Testis (tissue), 3 donors: ENCODE data around the gene LRRTM4. TPM values are rescaled to one million over a fixed set of nuclear protein-coding genes. Genes with fewer than 3 reads are reported as not detected.

Experiments
- DNase-seq: peaks from one replicate; pipeline ENCODE4 v3.0.0-alpha.2; 2019
- H3K27ac ChIP-seq, 2 donors: fragments of 200-600 bp; sonication (generic); one replicate each; pipeline ENCODE4 v1.5.1; 2019
- H3K27me3 ChIP-seq: fragments of 200-600 bp; sonication (generic); one replicate; pipeline ENCODE4 v1.5.1; 2019
- H3K36me3 ChIP-seq: fragments of 200-600 bp; sonication (generic); one replicate; pipeline ENCODE4 v1.5.1; 2017; ENCODE audit warnings: low read depth; ENCODE audit errors: missing control alignments
- H3K4me1 ChIP-seq: fragments of 200-600 bp; sonication (generic); one replicate; pipeline ENCODE4 v1.5.1; 2019
- H3K4me3 ChIP-seq, 2 donors: fragments of 200-600 bp; sonication (generic); one replicate each; pipeline ENCODE4 v1.5.1; 2017 to 2019
- H3K9me3 ChIP-seq: fragments of 200-600 bp; sonication (generic); one replicate; pipeline ENCODE4 v1.5.1; 2017
- POLR2A ChIP-seq: fragments of 450-650 bp; IDR thresholded peaks from one replicate; pipeline ENCODE4 v1.6.1; 2017; ENCODE audit warnings: antibody characterized with exemption, mild to moderate bottlenecking, moderate library complexity
- WGBS, 2 donors: methylation state at CpG; one replicate each; pipeline ENCODE4 v1.1.5; 2018; 5-methylcytosine and 5-hydroxymethylcytosine counted together
- intact Hi-C: fragments of 100-400 bp; cut with DNase I; formaldehyde crosslinking; loops from one replicate; pipeline ENCODE4 v1.15.1; 2023; ENCODE audit warnings: low total_unique reads
- polyA plus RNA-seq: library from polyadenylated mRNA; stranded (reverse); fragments of 350-450 nt; fragmentation: Illumina TruSeq; extraction: RNeasy Lipid Tissue Mini Kit (QIAGEN cat#74804); gene quantifications from one replicate; pipeline ENCODE4 v1.2.3, GENCODE V29; 2014; ENCODE audit warnings: low read depth, low replicate concordance; ENCODE audit not compliant: insufficient read depth
- total RNA-seq, 2 donors: library from RNA; depleted of rRNA; stranded (reverse); fragments of >200 nt; gene quantifications; one replicate each; pipeline ENCODE4 v1.2.3, GENCODE V29; 2016
- TF ChIP-seq, protein P1 (sequence below), 3 experiments: fragments of 450-650 bp in 2 of 3; fragments of 200-600 bp in 1 of 3; sonication (generic) in 1 of 3; IDR thresholded peaks; one replicate each; pipeline ENCODE4 v1.5.1; 2016 to 2019; ENCODE audit warnings: antibody characterized with exemption in 3 of 3, mild to moderate bottlenecking in 2 of 3, moderate library complexity in 1 of 3

LRRTM4 gene
- total and polyA plus RNA-seq, 3 donors from 2014 or later, result 0.08 to 0.19 (median 0.13) TPM

GRCh38 chr2:76985387-76986136 is 536.6 kb downstream of the LRRTM4 start:
- no peaks in the 10 kb centered on the region for H3K4me1 ChIP-seq
- TF ChIP-seq, protein P1, sequence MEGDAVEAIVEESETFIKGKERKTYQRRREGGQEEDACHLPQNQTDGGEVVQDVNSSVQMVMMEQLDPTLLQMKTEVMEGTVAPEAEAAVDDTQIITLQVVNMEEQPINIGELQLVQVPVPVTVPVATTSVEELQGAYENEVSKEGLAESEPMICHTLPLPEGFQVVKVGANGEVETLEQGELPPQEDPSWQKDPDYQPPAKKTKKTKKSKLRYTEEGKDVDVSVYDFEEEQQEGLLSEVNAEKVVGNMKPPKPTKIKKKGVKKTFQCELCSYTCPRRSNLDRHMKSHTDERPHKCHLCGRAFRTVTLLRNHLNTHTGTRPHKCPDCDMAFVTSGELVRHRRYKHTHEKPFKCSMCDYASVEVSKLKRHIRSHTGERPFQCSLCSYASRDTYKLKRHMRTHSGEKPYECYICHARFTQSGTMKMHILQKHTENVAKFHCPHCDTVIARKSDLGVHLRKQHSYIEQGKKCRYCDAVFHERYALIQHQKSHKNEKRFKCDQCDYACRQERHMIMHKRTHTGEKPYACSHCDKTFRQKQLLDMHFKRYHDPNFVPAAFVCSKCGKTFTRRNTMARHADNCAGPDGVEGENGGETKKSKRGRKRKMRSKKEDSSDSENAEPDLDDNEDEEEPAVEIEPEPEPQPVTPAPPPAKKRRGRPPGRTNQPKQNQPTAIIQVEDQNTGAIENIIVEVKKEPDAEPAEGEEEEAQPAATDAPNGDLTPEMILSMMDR (IDR thresholded peaks at IDR 0.05), result no peak
- H3K9me3 ChIP-seq, result no peaks in the 10 kb centered on the region
- no peak overlapping the region for H3K4me3 ChIP-seq
- WGBS, 2 donors, result 55 to 63% methylated on average over 11 of the region's 11 CpGs
- H3K27ac ChIP-seq, result no peak overlapping the region
- no peaks in the 10 kb centered on the region for H3K36me3 ChIP-seq
- no peak for DNase-seq
- no peaks in the 10 kb centered on the region for H3K27me3 ChIP-seq
- intact Hi-C loops, result no loop called here

DNA sequence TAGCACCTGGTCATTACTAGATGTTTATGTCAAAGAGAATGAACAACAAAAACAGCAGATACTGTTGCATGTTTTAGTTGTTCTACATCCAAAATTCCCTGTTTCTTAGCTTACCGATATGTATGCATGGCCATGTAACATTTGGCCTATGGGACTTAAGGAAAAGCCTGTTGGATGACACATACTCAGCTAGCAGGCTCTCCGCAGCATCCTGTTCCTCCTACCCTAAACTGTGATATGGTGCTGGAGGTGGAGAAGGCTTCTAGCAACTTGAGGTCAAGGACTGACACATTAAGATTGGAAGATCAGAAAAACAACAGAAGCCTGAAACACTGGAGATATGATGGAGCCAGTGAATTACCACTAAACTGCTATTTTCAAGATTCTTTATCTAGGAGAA is 537.8 kb downstream of the LRRTM4 start:
- Histone ChIP-seq H3K9me3 (no peaks in the 10 kb centered on the region), H3K4me1 (no peaks in the 10 kb centered on the region), H3K27me3 (no peaks in the 10 kb centered on the region), H3K36me3 (no peaks in the 10 kb centered on the region), H3K27ac (no peak overlapping the region), H3K4me3 (no peak overlapping the region)
- WGBS, 2 donors, result 57 to 79% methylated on average over 2 of the region's 2 CpGs
- no peak for TF ChIP-seq POLR2A
- TF ChIP-seq, protein P1 (IDR thresholded peaks at IDR 0.05), result no peak
- intact Hi-C loops, result no loop called here
- DNase-seq, result no peak

GRCh38 chr2:76980067-76980787 is 541.9 kb downstream of the LRRTM4 start:
- Histone ChIP-seq H3K36me3 (no peaks in the 10 kb centered on the region), H3K27me3 (no peaks in the 10 kb centered on the region), H3K9me3 (no peaks in the 10 kb centered on the region), H3K4me3 (no peak overlapping the region), H3K27ac (no peak overlapping the region), H3K4me1 (no peaks in the 10 kb centered on the region)
- intact Hi-C loops, result no loop called here
- TF ChIP-seq, protein P1 (IDR thresholded peaks at IDR 0.05), result no peak
- no peak for TF ChIP-seq POLR2A
- WGBS, 2 donors, result 59 to 72% methylated on average over 3 of the region's 3 CpGs
- DNase-seq, result no peak

GRCh38 chr2:76977846-76978727 is 544.1 kb downstream of the LRRTM4 start:
- H3K4me3 ChIP-seq, result no peak overlapping the region
- 72 to 89% methylated on average over 3 of the region's 3 CpGs for WGBS, 2 donors
- no peaks in the 10 kb centered on the region for H3K27me3 ChIP-seq
- TF ChIP-seq, protein P1 (IDR thresholded peaks at IDR 0.05), result no peak
- no peak for TF ChIP-seq POLR2A
- no peaks in the 10 kb centered on the region for H3K36me3 ChIP-seq
- H3K9me3 ChIP-seq, result no peaks in the 10 kb centered on the region
- no peaks in the 10 kb centered on the region for H3K4me1 ChIP-seq
- no peak for DNase-seq
- no peak overlapping the region for H3K27ac ChIP-seq
- intact Hi-C loops, result no loop called here
